Mesendoderm (in vitro differentiated cells): ENCODE measurements around the gene DOK4.
A peak's percentile ranks its signal among the peaks of the same experiment; 100 is the strongest.

Source experiments
- DNase-seq: peaks from one replicate; pipeline ENCODE4 v3.0.0; 2013
- H2AK5ac ChIP-seq: 2 replicates; pipeline ENCODE4 v1.6.1; 2013; ENCODE audit warnings: low read length, inconsistent platforms
- H2BK120ac ChIP-seq: 2 replicates; pipeline ENCODE4 v1.6.1; 2013; ENCODE audit warnings: low read depth, mild to moderate bottlenecking, low read length, moderate library complexity, mixed read lengths
- H2BK15ac ChIP-seq: replicated peaks from 2 replicates; pipeline ENCODE4 v1.6.1; 2013; ENCODE audit warnings: low read depth, mild to moderate bottlenecking, moderate library complexity
- H2BK5ac ChIP-seq: 2 replicates; pipeline ENCODE4 v1.6.1; 2013; ENCODE audit warnings: low read length, inconsistent platforms
- H3K18ac ChIP-seq: 2 replicates; pipeline ENCODE4 v1.6.1; 2013; ENCODE audit warnings: mild to moderate bottlenecking, low read length, mixed read lengths
- H3K23ac ChIP-seq: one replicate; pipeline ENCODE4 v1.6.1; 2013; ENCODE audit warnings: low read length
- H3K27ac ChIP-seq: 2 replicates; pipeline ENCODE4 v1.5.1; 2013; ENCODE audit warnings: low read depth, mild to moderate bottlenecking, inconsistent platforms, low read length, moderate library complexity
- H3K27me3 ChIP-seq: 2 replicates; pipeline ENCODE4 v1.6.1; 2013; ENCODE audit warnings: low read length, control low read depth, mild to moderate bottlenecking, inconsistent platforms; ENCODE audit not compliant: insufficient read depth, poor library complexity
- H3K36me3 ChIP-seq: 2 replicates; pipeline ENCODE4 v1.6.1; 2013; ENCODE audit warnings: low read length, inconsistent platforms; ENCODE audit not compliant: control insufficient read depth, insufficient read depth
- H3K4ac ChIP-seq: one replicate; pipeline ENCODE4 v1.6.1; 2013; ENCODE audit warnings: low read depth, mild to moderate bottlenecking, low read length, moderate library complexity
- H3K4me1 ChIP-seq: 2 replicates; pipeline ENCODE4 v1.6.1; 2013; ENCODE audit warnings: low read depth, low read length, inconsistent platforms; ENCODE audit not compliant: control insufficient read depth
- H3K4me2 ChIP-seq: 2 replicates; pipeline ENCODE4 v1.6.1; 2013; ENCODE audit warnings: low read length
- H3K4me3 ChIP-seq: 2 replicates; pipeline ENCODE4 v1.5.1; 2013; ENCODE audit warnings: mild to moderate bottlenecking, low read length
- H3K56ac ChIP-seq: one replicate; pipeline ENCODE4 v1.6.1; 2013; ENCODE audit warnings: low read length
- H3K79me1 ChIP-seq: 2 replicates; pipeline ENCODE4 v1.6.1; 2013; ENCODE audit warnings: low read length, inconsistent platforms
- H3K79me2 ChIP-seq: 2 replicates; pipeline ENCODE4 v1.6.1; 2013; ENCODE audit warnings: mild to moderate bottlenecking, low read length; ENCODE audit not compliant: control insufficient read depth, insufficient read depth
- H3K9ac ChIP-seq: 2 replicates; pipeline ENCODE4 v1.6.1; 2013; ENCODE audit warnings: low read length, inconsistent platforms
- H4K5ac ChIP-seq: one replicate; pipeline ENCODE4 v1.6.1; 2013; ENCODE audit warnings: low read length
- H4K8ac ChIP-seq: one replicate; pipeline ENCODE4 v1.6.1; 2013; ENCODE audit warnings: low read depth, mild to moderate bottlenecking, control low read depth, low read length, moderate library complexity
- WGBS: extraction: QIAGEN DNeasy Blood & Tissue Kit; methylation state at CpG from one replicate; pipeline ENCODE4 v1.1.7; 2013; ENCODE audit warnings: low lambda C conversion rate, missing lambda C conversion rate; ENCODE audit not compliant: insufficient coverage; ENCODE audit errors: extremely low coverage; 5-methylcytosine and 5-hydroxymethylcytosine counted together

DOK4 gene

GRCh38 chr16:57474671-57475661 is 11.3 kb downstream of the DOK4 start:
- DNase-seq, result no peak
- no CpG with 5 or more reads among the region's 30 CpGs for WGBS
- Histone ChIP-seq H3K79me2 (no peaks in the 10 kb centered on the region), H3K4me2 (no peak overlapping the region), H2AK5ac (peak overlapping the region; percentile 27), H3K4me3 (no peak overlapping the region), H3K56ac (peak overlapping the region; percentile 75), H3K4me1 (peaks cover 11% of the 10 kb centered on the region), H3K18ac (no peak overlapping the region), H3K9ac (no peak overlapping the region), H3K79me1 (no peaks in the 10 kb centered on the region), H4K8ac (no peak overlapping the region), H3K27me3 (no peaks in the 10 kb centered on the region), H3K4ac (no peak overlapping the region), H4K5ac (no peak overlapping the region), H2BK120ac (no peak overlapping the region), H3K36me3 (peaks cover 12% of the 10 kb centered on the region), H3K23ac (no peak overlapping the region), H2BK5ac (no peak overlapping the region), H3K27ac (no peak overlapping the region), H2BK15ac (no peak overlapping the region)

GRCh38 chr16:57473906-57474305 is 12.4 kb downstream of the DOK4 start:
- H3K27ac ChIP-seq, result no peak overlapping the region
- no peak overlapping the region for H2AK5ac ChIP-seq
- H2BK5ac ChIP-seq, result no peak overlapping the region
- H3K4me3 ChIP-seq, result no peak overlapping the region
- H4K5ac ChIP-seq, result no peak overlapping the region
- H3K4ac ChIP-seq, result no peak overlapping the region
- H3K56ac ChIP-seq, result no peak overlapping the region
- no peaks in the 10 kb centered on the region for H3K79me1 ChIP-seq
- peaks cover 23% of the 10 kb centered on the region for H3K36me3 ChIP-seq
- no peaks in the 10 kb centered on the region for H3K27me3 ChIP-seq
- H3K4me1 ChIP-seq, result peaks cover 11% of the 10 kb centered on the region
- H3K4me2 ChIP-seq, result no peak overlapping the region
- no peak overlapping the region for H2BK15ac ChIP-seq
- H3K9ac ChIP-seq, result no peak overlapping the region
- H4K8ac ChIP-seq, result no peak overlapping the region
- H3K18ac ChIP-seq, result no peak overlapping the region
- no peaks in the 10 kb centered on the region for H3K79me2 ChIP-seq
- WGBS, result no CpG with 5 or more reads among the region's 8 CpGs
- no peak overlapping the region for H3K23ac ChIP-seq
- H2BK120ac ChIP-seq, result no peak overlapping the region
- DNase-seq, result no peak

DNA sequence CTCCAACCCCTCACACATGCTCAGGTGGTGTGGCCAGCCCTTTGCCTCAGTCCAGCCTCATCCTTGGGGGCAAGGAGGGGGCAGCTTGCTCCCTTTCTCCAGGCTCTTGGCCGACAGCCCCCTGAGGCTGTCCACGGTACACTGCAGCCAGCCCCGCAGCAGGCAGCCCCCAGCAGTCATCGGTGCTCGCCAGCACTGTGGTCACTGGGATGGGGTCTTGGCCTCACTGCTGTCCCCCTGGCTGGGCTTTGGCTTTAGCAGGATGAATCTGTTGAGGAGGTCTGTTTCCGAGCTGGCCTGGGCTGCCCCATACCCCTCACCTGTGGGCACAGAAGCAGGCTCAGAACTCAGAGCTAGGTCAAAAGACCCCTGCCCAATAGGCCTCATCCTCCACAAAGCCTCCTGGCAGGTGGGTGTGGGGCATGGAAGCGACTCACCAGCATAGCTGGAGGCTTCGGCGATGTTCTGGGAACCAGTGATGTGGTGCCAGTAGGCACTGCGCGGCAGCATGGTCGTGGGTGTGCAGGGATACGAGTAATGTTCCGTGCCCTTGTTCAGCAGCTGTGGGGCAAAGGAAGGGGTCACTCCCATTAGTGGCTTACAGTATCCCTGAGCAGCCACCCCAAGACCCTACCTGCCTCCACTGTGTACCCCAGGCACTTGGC is 13.0 kb downstream of the DOK4 start:
- Histone ChIP-seq H3K4me3 (no peak overlapping the region), H4K8ac (no peak overlapping the region), H3K4ac (no peak overlapping the region), H2BK15ac (no peak overlapping the region), H2BK120ac (no peak overlapping the region), H2AK5ac (no peak overlapping the region), H3K79me2 (no peaks in the 10 kb centered on the region), H3K9ac (no peak overlapping the region), H3K4me1 (peaks cover 11% of the 10 kb centered on the region), H2BK5ac (no peak overlapping the region), H3K79me1 (no peaks in the 10 kb centered on the region), H4K5ac (no peak overlapping the region), H3K56ac (peak overlapping the region; percentile 36), H3K4me2 (no peak overlapping the region), H3K27me3 (no peaks in the 10 kb centered on the region), H3K18ac (no peak overlapping the region), H3K27ac (peak overlapping the region; percentile 13), H3K23ac (no peak overlapping the region), H3K36me3 (peaks cover 26% of the 10 kb centered on the region)
- DNase-seq, result no peak
- WGBS, result no CpG with 5 or more reads among the region's 14 CpGs

DNA sequence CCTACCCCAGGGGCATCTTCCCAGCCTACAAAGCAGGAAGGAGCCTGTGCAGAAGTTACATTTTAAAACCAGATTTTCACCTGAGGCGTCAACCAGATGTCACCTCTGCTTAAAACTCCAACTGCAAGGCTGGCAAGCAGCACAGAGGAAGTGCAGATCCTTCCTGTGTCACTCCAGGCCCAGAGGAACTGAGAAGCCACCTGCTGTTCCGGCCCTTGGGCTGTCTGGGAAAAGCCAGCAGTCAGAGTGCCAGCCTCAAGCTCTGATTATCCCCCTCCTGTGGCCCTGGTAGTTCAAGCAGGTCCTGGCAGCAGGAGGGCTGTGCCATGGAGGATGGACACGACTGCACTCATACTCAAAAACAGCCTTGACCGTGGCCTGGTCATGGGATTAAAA is 13.6 kb downstream of the DOK4 start:
- peaks cover 11% of the 10 kb centered on the region for H3K4me1 ChIP-seq
- peak overlapping the region; percentile 66 for H2BK5ac ChIP-seq
- no peaks in the 10 kb centered on the region for H3K79me2 ChIP-seq
- H3K36me3 ChIP-seq, result peaks cover 27% of the 10 kb centered on the region
- H3K4me2 ChIP-seq, result no peak overlapping the region
- H3K9ac ChIP-seq, result peak overlapping the region; percentile 19
- H3K4ac ChIP-seq, result no peak overlapping the region
- H3K79me1 ChIP-seq, result no peaks in the 10 kb centered on the region
- no CpG with 5 or more reads among the region's 4 CpGs for WGBS
- H2BK15ac ChIP-seq, result no peak overlapping the region
- no peak overlapping the region for H3K23ac ChIP-seq
- H3K27me3 ChIP-seq, result no peaks in the 10 kb centered on the region
- no peak overlapping the region for H3K4me3 ChIP-seq
- no peak overlapping the region for H2AK5ac ChIP-seq
- no peak overlapping the region for H3K18ac ChIP-seq
- H2BK120ac ChIP-seq, result no peak overlapping the region
- no peak overlapping the region for H4K5ac ChIP-seq
- peak; percentile 84 for DNase-seq
- H3K27ac ChIP-seq, result peak overlapping the region; percentile 88
- no peak overlapping the region for H4K8ac ChIP-seq
- peak overlapping the region; percentile 35 for H3K56ac ChIP-seq

- Histone ChIP-seq H2BK15ac (no peak overlapping the region), H3K9ac (peak overlapping the region; percentile 19), H3K4me2 (no peak overlapping the region), H3K4me1 (peaks cover 11% of the 10 kb centered on the region), H4K5ac (no peak overlapping the region), H3K27ac (peak overlapping the region; percentile 88), H2BK5ac (peak overlapping the region; percentile 66), H2AK5ac (no peak overlapping the region), H3K56ac (peak overlapping the region; percentile 72), H3K79me2 (no peaks in the 10 kb centered on the region), H3K23ac (no peak overlapping the region), H3K27me3 (no peaks in the 10 kb centered on the region), H3K4me3 (no peak overlapping the region), H2BK120ac (no peak overlapping the region), H3K36me3 (peaks cover 27% of the 10 kb centered on the region), H3K4ac (no peak overlapping the region), H4K8ac (no peak overlapping the region), H3K79me1 (no peaks in the 10 kb centered on the region), H3K18ac (no peak overlapping the region)
- WGBS, result no CpG with 5 or more reads among the region's 10 CpGs
- DNase-seq, result no peak
Observed at GRCh38 chr16:57471852-57472664, 14.2 kb downstream of the DOK4 start.
